DND-41 (cell line): ENCODE measurements around the gene LCE2B.

Experiments used
- ATAC-seq: fragments of 200-7000 bp; cut with Tn5 transposase; 3 replicates; pipeline ENCODE4 v1.9.1; 2021; ENCODE audit warnings: low read depth; ENCODE audit not compliant: insufficient read depth
- DNase-seq: peaks from one replicate; pipeline ENCODE4 v3.0.0-alpha.2; 2020
- H2AFZ ChIP-seq: 2 replicates; pipeline ENCODE4 v1.6.0; 2012; ENCODE audit warnings: low read depth, low read length
- H3K27ac ChIP-seq: 2 replicates; pipeline ENCODE4 v1.5.1; 2012; ENCODE audit warnings: low read length, inconsistent platforms
- H3K27me3 ChIP-seq: fragments of 200-600 bp; sonication (generic); 2 replicates; pipeline ENCODE4 v1.6.0; 2012; ENCODE audit warnings: low read length, mild to moderate bottlenecking, inconsistent platforms; ENCODE audit not compliant: insufficient read depth, poor library complexity
- H3K36me3 ChIP-seq: 2 replicates; pipeline ENCODE4 v1.5.1; 2012; ENCODE audit warnings: low read length, inconsistent platforms; ENCODE audit not compliant: insufficient read depth
- H3K4me1 ChIP-seq: 2 replicates; pipeline ENCODE4 v1.5.1; 2012; ENCODE audit warnings: mild to moderate bottlenecking, low read length; ENCODE audit not compliant: insufficient read depth
- H3K4me2 ChIP-seq: 2 replicates; pipeline ENCODE4 v1.6.0; 2012; ENCODE audit warnings: mild to moderate bottlenecking, moderate library complexity, low read length, inconsistent platforms; ENCODE audit not compliant: insufficient read depth
- H3K4me3 ChIP-seq, 2 experiments: fragments of 200-600 bp in 1 of 2; shearing (Covaris generic) in 1 of 2; 2 replicates each; pipeline ENCODE4 v1.5.1; 2012 to 2016; ENCODE audit warnings: inconsistent platforms in 2 of 2, low read length in 2 of 2, mild to moderate bottlenecking in 2 of 2, low read depth in 1 of 2, moderate library complexity in 1 of 2
- H3K79me2 ChIP-seq: 2 replicates; pipeline ENCODE4 v1.6.0; 2012; ENCODE audit warnings: low read length, inconsistent platforms; ENCODE audit not compliant: insufficient read depth
- H3K9ac ChIP-seq: 2 replicates; pipeline ENCODE4 v1.6.0; 2012; ENCODE audit warnings: low read depth, mild to moderate bottlenecking, inconsistent platforms, low read length, moderate library complexity
- H3K9me3 ChIP-seq: 2 replicates; pipeline ENCODE4 v1.5.1; 2012; ENCODE audit warnings: low read length, moderate library complexity, mild to moderate bottlenecking, inconsistent platforms; ENCODE audit not compliant: insufficient read depth, severe bottlenecking
- H4K20me1 ChIP-seq: 2 replicates; pipeline ENCODE4 v1.6.0; 2012; ENCODE audit warnings: low read length; ENCODE audit not compliant: insufficient read depth
- EZH2 ChIP-seq: IDR thresholded peaks from 3 replicates; pipeline ENCODE4 v1.6.1; 2012; ENCODE audit warnings: borderline replicate concordance, low read depth, mild to moderate bottlenecking, moderate library complexity, low read length, inconsistent platforms; ENCODE audit not compliant: severe bottlenecking
- TF ChIP-seq, protein P1 (sequence below): IDR thresholded peaks from 2 replicates; pipeline ENCODE4 v1.5.1; 2012; ENCODE audit warnings: borderline replicate concordance, low read length, moderate library complexity, mild to moderate bottlenecking; ENCODE audit not compliant: poor library complexity, severe bottlenecking; ENCODE audit errors: extremely low read depth

Gene LCE2B

DNA sequence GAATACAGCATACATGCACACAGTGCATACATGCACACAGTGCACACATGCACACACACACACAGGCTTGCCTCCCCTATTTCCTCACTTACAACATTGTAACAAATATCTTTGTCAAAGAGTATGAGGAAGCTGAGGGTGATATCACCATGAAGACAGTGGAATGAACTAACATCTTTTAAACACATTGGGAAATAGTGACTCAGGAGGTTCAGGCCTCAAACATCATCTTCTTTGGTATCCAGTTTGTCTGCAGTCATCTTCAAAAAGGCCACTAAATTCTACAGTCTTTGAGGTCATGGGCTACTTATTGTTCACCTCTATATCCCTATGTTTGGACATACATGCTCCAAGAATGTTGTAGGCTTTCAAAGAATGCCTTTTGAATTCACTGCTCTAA lies 2.1 kb upstream of the LCE2B start:
- DNase-seq (no peak), ATAC-seq (no peak)
- no peak overlapping the region for H3K4me3 ChIP-seq
- H3K36me3 ChIP-seq = no peaks in the 10 kb centered on the region
- no peak overlapping the region for H2AFZ ChIP-seq
- H3K4me1 ChIP-seq = no peaks in the 10 kb centered on the region
- no peak overlapping the region for H3K4me2 ChIP-seq
- no peaks in the 10 kb centered on the region for H3K9me3 ChIP-seq
- H4K20me1 ChIP-seq = no peaks in the 10 kb centered on the region
- H3K27ac ChIP-seq = no peak overlapping the region
- TF ChIP-seq, protein P1, sequence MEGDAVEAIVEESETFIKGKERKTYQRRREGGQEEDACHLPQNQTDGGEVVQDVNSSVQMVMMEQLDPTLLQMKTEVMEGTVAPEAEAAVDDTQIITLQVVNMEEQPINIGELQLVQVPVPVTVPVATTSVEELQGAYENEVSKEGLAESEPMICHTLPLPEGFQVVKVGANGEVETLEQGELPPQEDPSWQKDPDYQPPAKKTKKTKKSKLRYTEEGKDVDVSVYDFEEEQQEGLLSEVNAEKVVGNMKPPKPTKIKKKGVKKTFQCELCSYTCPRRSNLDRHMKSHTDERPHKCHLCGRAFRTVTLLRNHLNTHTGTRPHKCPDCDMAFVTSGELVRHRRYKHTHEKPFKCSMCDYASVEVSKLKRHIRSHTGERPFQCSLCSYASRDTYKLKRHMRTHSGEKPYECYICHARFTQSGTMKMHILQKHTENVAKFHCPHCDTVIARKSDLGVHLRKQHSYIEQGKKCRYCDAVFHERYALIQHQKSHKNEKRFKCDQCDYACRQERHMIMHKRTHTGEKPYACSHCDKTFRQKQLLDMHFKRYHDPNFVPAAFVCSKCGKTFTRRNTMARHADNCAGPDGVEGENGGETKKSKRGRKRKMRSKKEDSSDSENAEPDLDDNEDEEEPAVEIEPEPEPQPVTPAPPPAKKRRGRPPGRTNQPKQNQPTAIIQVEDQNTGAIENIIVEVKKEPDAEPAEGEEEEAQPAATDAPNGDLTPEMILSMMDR = no peak
- no peak for TF ChIP-seq EZH2
- H3K27me3 ChIP-seq = peaks cover 12% of the 10 kb centered on the region
- no peaks in the 10 kb centered on the region for H3K79me2 ChIP-seq
- no peak overlapping the region for H3K9ac ChIP-seq

DNA sequence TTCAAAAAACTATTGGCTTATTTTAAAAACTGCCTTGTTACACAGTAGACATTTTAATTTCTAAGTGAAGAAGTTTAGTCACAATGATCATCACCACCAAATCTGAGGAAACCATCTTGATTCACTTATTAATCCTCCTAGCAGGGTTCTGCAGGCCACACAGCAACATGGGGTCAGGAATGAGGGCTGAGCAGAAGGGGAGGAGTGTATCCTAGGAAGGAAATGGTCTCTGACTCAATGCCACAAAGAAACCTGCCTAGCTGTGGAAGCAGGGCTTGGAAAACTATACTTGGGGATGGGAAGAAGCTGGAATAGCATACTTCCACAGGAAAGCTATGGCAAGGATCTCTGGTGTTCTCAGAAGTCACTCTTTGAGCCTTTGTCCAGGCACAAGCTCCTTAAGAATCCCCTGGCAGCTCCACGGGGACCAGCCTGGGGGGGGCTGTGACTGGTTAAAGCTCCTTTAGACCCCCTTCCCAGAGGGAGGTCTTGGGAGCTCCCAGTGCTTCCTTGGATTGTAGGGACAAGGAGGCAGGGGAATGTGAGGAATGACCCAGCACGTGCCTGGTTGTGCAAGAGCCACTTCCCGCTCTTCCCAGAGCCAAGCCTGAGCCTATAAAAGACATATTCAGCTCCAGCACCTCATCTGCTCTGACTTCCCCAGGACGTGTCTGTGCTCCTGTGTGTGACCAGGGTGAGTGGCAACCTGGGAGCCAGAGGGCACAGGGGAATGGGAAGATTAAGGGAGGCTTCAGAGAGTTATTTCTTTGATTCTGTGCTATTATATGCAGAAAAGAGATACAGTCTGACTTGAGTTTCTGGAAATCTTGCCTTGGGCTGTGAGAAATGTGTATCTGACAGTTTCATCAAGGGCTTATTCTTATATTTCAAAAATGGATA lies 12.0 kb downstream of the LCE2B start, which contains the start of gene LCE2A:
LCE2A (plus strand) TSS at position 645 of the 900 bp plus-strand sequence. CDS start 557 bp downstream, outside the sequence.
- H3K27me3 ChIP-seq = peaks cover 5% of the 10 kb centered on the region
- no peaks in the 10 kb centered on the region for H4K20me1 ChIP-seq
- H3K36me3 ChIP-seq = no peaks in the 10 kb centered on the region
- H3K4me1 ChIP-seq = no peaks in the 10 kb centered on the region
- H3K27ac ChIP-seq = no peak within 1 kb of the TSS
- no peaks in the 10 kb centered on the region for H3K79me2 ChIP-seq
- no peaks in the 10 kb centered on the region for H3K9me3 ChIP-seq
- no peak for TF ChIP-seq EZH2
- TF ChIP-seq, protein P1 = no peak
- DNase-seq = no peak
- no peak for ATAC-seq
- H3K4me2 ChIP-seq = no peak within 1 kb of the TSS
- no peak within 1 kb of the TSS for H3K9ac ChIP-seq
- H3K4me3 ChIP-seq = no peak within 1 kb of the TSS
- H2AFZ ChIP-seq = no peak within 1 kb of the TSS

DNA sequence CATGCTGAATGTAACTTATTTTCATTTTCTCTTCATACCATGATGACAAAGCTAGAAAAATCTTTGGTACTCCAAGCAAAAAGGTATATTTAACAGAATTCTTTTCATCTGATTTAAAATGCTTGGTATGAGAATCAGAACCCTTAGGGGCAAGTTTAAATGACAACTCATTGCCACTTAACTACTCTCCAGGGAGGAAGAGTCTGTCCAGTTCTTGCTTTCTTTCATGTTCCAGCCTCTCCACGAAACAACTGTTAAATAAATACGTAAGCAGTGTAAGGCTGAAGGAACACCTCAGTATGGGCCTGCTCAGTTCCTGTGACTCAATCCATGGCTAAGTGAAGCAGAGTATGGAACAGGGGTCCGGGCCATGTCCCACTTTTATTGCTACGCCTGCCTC lies 13.8 kb downstream of the LCE2B start:
- no peaks in the 10 kb centered on the region for H3K79me2 ChIP-seq
- no peaks in the 10 kb centered on the region for H3K4me1 ChIP-seq
- H3K27ac ChIP-seq = no peak overlapping the region
- H3K36me3 ChIP-seq = no peaks in the 10 kb centered on the region
- H2AFZ ChIP-seq = no peak overlapping the region
- TF ChIP-seq, protein P1 = no peak
- no peak for TF ChIP-seq EZH2
- H3K9me3 ChIP-seq = no peaks in the 10 kb centered on the region
- H3K4me2 ChIP-seq = no peak overlapping the region
- H4K20me1 ChIP-seq = no peaks in the 10 kb centered on the region
- DNase-seq = no peak
- H3K4me3 ChIP-seq = no peak overlapping the region
- no peak for ATAC-seq
- no peak overlapping the region for H3K9ac ChIP-seq
- peaks cover 8% of the 10 kb centered on the region for H3K27me3 ChIP-seq
